OCI-LY1 (cell line): ENCODE results near the gene THRA.

ENCODE experiments used
- H2AFZ ChIP-seq: fragments of 200-600 bp; sonication (generic), shearing (Covaris generic); 2 replicates; pipeline ENCODE4 v1.6.0; 2014; ENCODE audit warnings: antibody characterized with exemption, mild to moderate bottlenecking, low read length
- H3F3A ChIP-seq: fragments of 200-600 bp; sonication (generic), shearing (Covaris generic); 2 replicates; pipeline ENCODE4 v1.6.0; 2014; ENCODE audit warnings: mild to moderate bottlenecking, antibody characterized with exemption, low read length, moderate library complexity; ENCODE audit not compliant: insufficient read depth
- H3K27ac ChIP-seq: fragments of 200-600 bp; sonication (generic); 2 replicates; pipeline ENCODE4 v1.5.1; 2014; ENCODE audit warnings: low read length, mixed run types, mild to moderate bottlenecking, low read depth; ENCODE audit not compliant: poor library complexity, severe bottlenecking
- H3K27me3 ChIP-seq: fragments of 200-600 bp; sonication (generic); 2 replicates; pipeline ENCODE4 v1.6.0; 2014; ENCODE audit warnings: antibody characterized with exemption, mild to moderate bottlenecking, low read length, moderate library complexity; ENCODE audit not compliant: insufficient read depth
- H3K36me3 ChIP-seq: fragments of 200-600 bp; sonication (generic); 2 replicates; pipeline ENCODE4 v1.6.1; 2014; ENCODE audit warnings: mild to moderate bottlenecking, antibody characterized with exemption, low read length, moderate library complexity, mixed read lengths; ENCODE audit not compliant: insufficient read depth
- H3K4me1 ChIP-seq: fragments of 200-600 bp; sonication (generic); 2 replicates; pipeline ENCODE4 v1.5.1; 2014; ENCODE audit warnings: mild to moderate bottlenecking, low read length, moderate library complexity; ENCODE audit not compliant: insufficient read depth, severe bottlenecking
- H3K4me2 ChIP-seq: fragments of 200-600 bp; sonication (generic), shearing (Covaris generic); 2 replicates; pipeline ENCODE4 v1.6.1; 2014; ENCODE audit warnings: low read length
- H3K4me3 ChIP-seq: fragments of 200-600 bp; sonication (generic); 2 replicates; pipeline ENCODE4 v1.5.1; 2014; ENCODE audit warnings: low read length, low read depth, mild to moderate bottlenecking, mixed read lengths; ENCODE audit not compliant: poor library complexity, severe bottlenecking
- H3K79me2 ChIP-seq: fragments of 200-600 bp; shearing (Covaris generic); 2 replicates; pipeline ENCODE4 v1.6.1; 2016; ENCODE audit warnings: mixed run types, low read length, mixed read lengths; ENCODE audit not compliant: insufficient read depth
- H3K9ac ChIP-seq: fragments of 200-600 bp; sonication (generic), shearing (Covaris generic); 2 replicates; pipeline ENCODE4 v1.6.1; 2014; ENCODE audit warnings: mild to moderate bottlenecking, low read length, mixed read lengths
- H3K9me2 ChIP-seq: fragments of 200-600 bp; sonication (generic), shearing (Covaris generic); 2 replicates; pipeline ENCODE4 v1.6.1; 2014; ENCODE audit warnings: low read depth, mild to moderate bottlenecking, low read length, mixed read lengths
- H3K9me3 ChIP-seq: fragments of 200-600 bp; shearing (Covaris generic); 2 replicates; pipeline ENCODE4 v1.6.1; 2014; ENCODE audit warnings: low read length, mixed read lengths
- H4K20me1 ChIP-seq: fragments of 200-600 bp; sonication (generic), shearing (Covaris generic); 2 replicates; pipeline ENCODE4 v1.6.0; 2016; ENCODE audit warnings: mild to moderate bottlenecking, low read length; ENCODE audit not compliant: insufficient read depth
- EZH2 ChIP-seq: fragments of 200-600 bp; sonication (generic), shearing (Covaris generic); IDR thresholded peaks from 2 replicates; pipeline ENCODE4 v1.8.0; 2017; ENCODE audit warnings: borderline replicate concordance, mixed run types, mild to moderate bottlenecking, antibody characterized with exemption, low read length, moderate library complexity, mixed read lengths
- TF ChIP-seq, protein P1 (sequence below): fragments of 200-600 bp; sonication (generic), shearing (Covaris generic); IDR thresholded peaks from 2 replicates; pipeline ENCODE4 v1.5.1; 2017; ENCODE audit warnings: mild to moderate bottlenecking, antibody characterized with exemption, low read length, moderate library complexity, mixed read lengths

The THRA gene

DNA sequence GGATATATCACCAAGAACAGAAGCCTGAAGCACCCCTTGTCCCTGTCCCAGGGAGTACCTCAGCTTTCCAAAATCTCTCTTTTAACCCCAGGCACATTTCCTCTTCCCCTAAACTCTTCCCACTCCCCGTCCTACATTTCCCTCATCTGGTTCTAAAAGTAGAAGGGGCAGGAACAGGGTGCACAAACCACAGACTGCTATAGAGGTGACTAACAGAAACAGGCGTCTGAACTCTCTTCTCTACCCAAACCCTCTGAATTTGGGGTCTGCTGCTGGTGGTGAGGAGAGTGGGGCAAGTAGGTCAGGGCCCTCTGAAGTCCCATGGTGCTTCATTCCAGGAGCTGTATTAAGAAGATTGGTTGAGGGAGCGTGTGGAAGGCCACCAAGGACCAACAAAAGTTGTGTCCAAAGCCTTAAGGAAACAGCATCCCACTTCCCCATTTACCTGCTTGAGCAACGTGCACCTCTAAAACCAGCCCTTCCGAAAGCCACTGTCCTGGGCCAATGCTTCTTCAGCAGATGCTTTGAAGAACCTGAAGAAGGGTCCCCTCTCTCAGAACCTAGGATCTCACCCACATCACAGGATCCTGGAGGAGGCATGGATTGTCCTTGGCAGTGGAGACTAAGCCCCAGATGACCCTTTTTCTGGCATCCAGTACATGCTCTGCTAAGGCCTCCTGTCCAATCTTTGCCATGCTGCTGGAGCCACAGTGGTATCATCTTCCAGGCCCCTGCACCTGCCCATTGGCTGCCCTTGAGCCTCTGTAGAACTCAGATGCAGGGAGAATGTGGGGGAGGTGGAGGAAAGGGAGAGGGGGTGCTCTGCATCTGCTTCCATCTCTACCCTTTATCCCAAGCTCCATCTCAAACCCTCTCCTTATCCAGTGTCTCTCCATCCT, 43.3 kb downstream of the THRA start:
- no peak overlapping the region for H3K4me3 ChIP-seq
- peaks cover 29% of the 10 kb centered on the region for H3K4me1 ChIP-seq
- H3K27ac ChIP-seq, result no peak overlapping the region
- no peaks in the 10 kb centered on the region; the same call in 1 of the 2 replicates for H3K27me3 ChIP-seq
- H4K20me1 ChIP-seq, result no peaks in the 10 kb centered on the region
- H3K9ac ChIP-seq, result no peak overlapping the region
- H3K9me3 ChIP-seq, result no peaks in the 10 kb centered on the region
- no peaks in the 10 kb centered on the region for H3K9me2 ChIP-seq
- no peak overlapping the region for H2AFZ ChIP-seq
- H3K79me2 ChIP-seq, result no peaks in the 10 kb centered on the region
- TF ChIP-seq, protein P1, sequence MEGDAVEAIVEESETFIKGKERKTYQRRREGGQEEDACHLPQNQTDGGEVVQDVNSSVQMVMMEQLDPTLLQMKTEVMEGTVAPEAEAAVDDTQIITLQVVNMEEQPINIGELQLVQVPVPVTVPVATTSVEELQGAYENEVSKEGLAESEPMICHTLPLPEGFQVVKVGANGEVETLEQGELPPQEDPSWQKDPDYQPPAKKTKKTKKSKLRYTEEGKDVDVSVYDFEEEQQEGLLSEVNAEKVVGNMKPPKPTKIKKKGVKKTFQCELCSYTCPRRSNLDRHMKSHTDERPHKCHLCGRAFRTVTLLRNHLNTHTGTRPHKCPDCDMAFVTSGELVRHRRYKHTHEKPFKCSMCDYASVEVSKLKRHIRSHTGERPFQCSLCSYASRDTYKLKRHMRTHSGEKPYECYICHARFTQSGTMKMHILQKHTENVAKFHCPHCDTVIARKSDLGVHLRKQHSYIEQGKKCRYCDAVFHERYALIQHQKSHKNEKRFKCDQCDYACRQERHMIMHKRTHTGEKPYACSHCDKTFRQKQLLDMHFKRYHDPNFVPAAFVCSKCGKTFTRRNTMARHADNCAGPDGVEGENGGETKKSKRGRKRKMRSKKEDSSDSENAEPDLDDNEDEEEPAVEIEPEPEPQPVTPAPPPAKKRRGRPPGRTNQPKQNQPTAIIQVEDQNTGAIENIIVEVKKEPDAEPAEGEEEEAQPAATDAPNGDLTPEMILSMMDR, result no peak
- TF ChIP-seq EZH2, result no peak
- no peaks in the 10 kb centered on the region for H3F3A ChIP-seq
- H3K4me2 ChIP-seq, result no peak overlapping the region
- H3K36me3 ChIP-seq, result no peaks in the 10 kb centered on the region

DNA sequence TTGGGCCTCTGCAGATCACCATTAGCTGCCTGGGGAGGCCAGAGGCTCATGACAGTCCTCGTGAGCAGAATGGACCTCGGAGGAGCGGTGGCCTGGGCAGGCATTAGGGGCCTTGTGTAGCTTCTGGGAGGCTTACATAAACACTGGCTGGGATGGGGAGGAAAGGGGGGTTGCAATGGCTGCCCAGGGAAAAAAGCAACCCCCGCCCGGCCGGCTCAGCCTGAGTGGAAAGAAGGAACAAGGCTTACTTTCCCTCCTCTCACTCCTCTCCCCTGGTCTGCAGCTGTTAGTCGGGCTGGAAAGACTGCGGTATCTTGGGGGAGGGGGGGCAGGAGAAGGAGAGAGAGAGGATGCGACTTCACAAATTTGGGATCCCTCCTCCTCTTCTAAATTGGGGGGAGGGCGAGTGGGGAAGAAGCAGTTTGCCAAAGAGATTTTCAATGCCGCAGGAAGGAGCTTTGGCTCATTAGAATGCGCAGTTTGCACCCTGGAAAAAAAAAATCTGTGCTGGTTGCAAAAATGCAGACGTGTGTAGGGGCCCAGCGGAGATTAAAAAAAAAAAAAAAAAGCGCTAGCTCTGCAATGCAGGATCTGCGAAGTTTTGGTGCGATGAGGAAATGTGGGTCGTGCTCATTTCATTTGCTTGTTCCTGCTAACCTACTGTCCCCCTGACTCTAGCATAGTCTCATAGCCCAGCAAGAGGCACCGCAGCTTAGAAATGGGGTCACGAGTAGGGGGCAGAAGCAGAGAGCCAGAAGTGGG, 44.2 kb downstream of the THRA start:
- Histone ChIP-seq H3K9me3 (no peaks in the 10 kb centered on the region), H3K9me2 (no peaks in the 10 kb centered on the region), H3F3A (no peaks in the 10 kb centered on the region), H3K9ac (no peak overlapping the region), H3K4me1 (peaks cover 35% of the 10 kb centered on the region), H2AFZ (no peak overlapping the region), H3K27ac (no peak overlapping the region), H3K4me3 (no peak overlapping the region), H4K20me1 (no peaks in the 10 kb centered on the region), H3K4me2 (no peak overlapping the region), H3K36me3 (no peaks in the 10 kb centered on the region), H3K79me2 (no peaks in the 10 kb centered on the region), H3K27me3 (no peaks in the 10 kb centered on the region; the same call in 1 of the 2 replicates)
- TF ChIP-seq, protein P1, result no peak
- no peak for TF ChIP-seq EZH2

GRCh38 chr17:40107522-40108174, 44.9 kb downstream of the THRA start:
- Histone ChIP-seq H3K4me3 (peak overlapping the region; percentile 29), H3K9me2 (no peaks in the 10 kb centered on the region), H4K20me1 (no peaks in the 10 kb centered on the region), H3F3A (no peaks in the 10 kb centered on the region), H3K9me3 (no peaks in the 10 kb centered on the region), H3K4me2 (peak overlapping the region; percentile 62), H3K9ac (peak overlapping the region; percentile 0; the same call in 1 of the 2 replicates), H3K79me2 (no peaks in the 10 kb centered on the region), H3K4me1 (peaks cover 42% of the 10 kb centered on the region), H3K36me3 (no peaks in the 10 kb centered on the region), H3K27ac (no peak overlapping the region), H2AFZ (no peak overlapping the region), H3K27me3 (no peaks in the 10 kb centered on the region; the same call in 1 of the 2 replicates)
- TF ChIP-seq, protein P1, result no peak
- TF ChIP-seq EZH2, result no peak
